Measurements from ENCODE around the gene SSR1. TPM values are rescaled to one million over a fixed set of nuclear protein-coding genes. Genes with fewer than 3 reads are reported as not detected.
A peak's percentile ranks its signal among the peaks of the same experiment; 100 is the strongest.

The SSR1 gene
- total RNA-seq, 1 donor from 2014 or later, result 203 TPM

DNA sequence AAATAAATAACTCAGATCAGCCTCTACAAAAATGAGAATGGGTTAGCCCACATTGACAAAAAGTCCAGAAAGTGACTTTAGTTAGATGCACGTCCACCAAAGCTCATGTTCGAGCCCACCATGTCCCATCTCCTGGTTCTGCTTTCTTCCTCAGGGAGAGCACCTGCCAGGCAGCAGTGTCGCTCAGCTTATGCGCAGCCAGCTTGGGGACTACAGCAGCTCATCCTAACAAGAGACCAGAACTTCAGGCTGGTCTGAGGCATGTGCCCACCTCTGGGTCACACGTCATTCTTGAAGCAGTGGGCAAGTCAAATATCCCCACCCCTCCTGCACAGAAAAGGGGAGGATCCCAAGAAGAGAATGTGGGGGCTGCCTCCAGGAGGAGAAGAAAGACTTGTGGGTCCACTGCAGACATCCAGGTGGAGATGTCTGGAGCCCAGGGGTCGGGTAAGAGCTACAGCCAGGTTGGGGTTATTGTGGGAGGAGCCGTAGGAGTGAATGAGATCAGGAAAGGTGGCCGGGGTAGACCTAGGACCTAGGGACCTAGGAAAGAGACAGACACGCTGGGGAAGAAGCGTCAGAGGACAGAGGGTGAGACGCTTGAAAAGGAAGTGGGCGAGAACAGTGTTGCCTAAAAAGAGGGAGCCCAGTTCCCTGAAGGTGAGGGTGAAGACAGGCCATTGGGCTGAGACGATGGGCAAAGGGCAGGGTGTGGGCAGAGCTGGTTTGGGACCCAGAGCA lies 52.5 kb downstream of the SSR1 start:
- intact Hi-C loops (cut with micrococcal nuclease), result no loop called here
- H3K4me3 Mint-ChIP-seq (ENCODE audit: low read depth), result peak overlapping the region; percentile 82
- H3K4me1 Mint-ChIP-seq (ENCODE audit: low read depth), result peaks cover 14% of the 10 kb centered on the region
- peaks cover 14% of the 10 kb centered on the region for H3K9me3 Mint-ChIP-seq
- H3K27me3 Mint-ChIP-seq (ENCODE audit: low read depth), result peaks cover 17% of the 10 kb centered on the region
- no peak for DNase-seq (ENCODE audit: low spot score)
- H3K27ac Mint-ChIP-seq, result no peak overlapping the region
- H3K36me3 Mint-ChIP-seq (ENCODE audit: low read depth), result no peaks in the 10 kb centered on the region

DNA sequence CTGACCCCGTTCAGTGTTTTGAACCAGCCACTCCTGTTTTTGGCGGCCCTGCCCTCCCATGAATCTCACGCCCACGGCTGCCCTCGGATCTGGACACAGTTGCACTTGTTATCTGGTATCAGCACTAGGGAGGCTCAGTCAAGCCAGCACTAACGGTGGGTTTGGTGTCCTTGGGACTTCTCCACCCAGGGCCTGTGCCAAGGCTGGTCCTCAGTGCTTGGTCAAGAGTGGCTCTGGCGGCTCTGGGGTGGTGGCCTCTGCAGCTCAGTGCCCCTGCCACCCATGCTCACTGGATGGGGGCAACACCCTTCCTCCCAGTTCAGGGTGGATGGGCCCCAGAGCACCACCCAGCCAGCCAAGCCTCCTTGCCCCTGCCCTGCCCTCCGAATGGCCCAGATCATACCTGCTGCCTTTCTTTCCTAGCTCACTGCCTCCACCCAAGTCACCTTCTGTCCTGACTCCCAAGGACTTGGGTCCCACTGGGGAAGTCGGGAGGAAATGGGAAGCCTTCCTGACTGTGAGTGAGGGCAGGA lies 54.7 kb downstream of the SSR1 start:
- DNase-seq (ENCODE audit: low spot score), result no peak
- intact Hi-C loops (cut with micrococcal nuclease), result no loop called here

DNA sequence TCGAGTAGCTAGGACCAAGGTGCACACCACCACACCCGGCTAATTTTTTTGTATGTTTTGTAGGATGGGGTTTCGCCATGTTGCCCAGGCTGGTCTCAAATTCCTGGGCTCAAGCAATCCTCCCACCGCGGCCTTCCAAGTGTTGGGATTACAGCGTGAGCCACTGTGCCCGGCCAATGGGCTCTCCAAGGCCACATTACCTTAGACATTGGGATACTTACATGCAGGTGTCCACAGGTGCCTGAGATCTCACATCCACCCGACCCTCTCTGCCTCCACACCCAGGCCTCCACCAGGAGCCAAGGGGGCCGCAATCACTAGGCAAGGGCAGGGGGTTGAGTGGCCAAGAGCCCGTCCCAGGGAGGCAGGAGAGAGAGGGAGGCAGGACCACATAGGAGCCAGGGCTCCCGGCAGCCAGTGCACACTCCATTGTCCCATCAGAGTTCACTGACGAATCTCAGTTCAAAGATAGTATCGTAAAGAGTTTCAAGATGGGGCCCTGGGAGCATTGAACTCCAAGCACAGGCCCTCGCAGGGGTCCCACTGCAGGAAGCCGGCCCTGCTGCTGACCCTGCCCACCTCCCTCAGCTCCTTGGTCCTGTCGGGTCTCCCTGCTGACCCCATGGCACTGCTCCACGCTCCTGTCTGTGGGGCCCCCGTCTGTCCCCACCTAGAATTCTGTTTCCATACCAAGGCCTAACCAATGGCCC lies 55.3 kb downstream of the SSR1 start:
- DNase-seq (ENCODE audit: low spot score), result no peak
- H3K27me3 Mint-ChIP-seq (ENCODE audit: low read depth), result peaks cover 17% of the 10 kb centered on the region
- H3K9me3 Mint-ChIP-seq, result peaks cover 18% of the 10 kb centered on the region
- intact Hi-C loops (cut with micrococcal nuclease), result no loop called here
- peaks cover 14% of the 10 kb centered on the region for H3K4me1 Mint-ChIP-seq (ENCODE audit: low read depth)
- no peak overlapping the region for H3K27ac Mint-ChIP-seq
- H3K4me3 Mint-ChIP-seq (ENCODE audit: low read depth), result no peak overlapping the region
- H3K36me3 Mint-ChIP-seq (ENCODE audit: low read depth), result no peaks in the 10 kb centered on the region

More for the DNA sequence above, 54.7 kb downstream of the SSR1 start:
- Mint-ChIP-seq H3K4me1 (ENCODE audit: low read depth) (peaks cover 14% of the 10 kb centered on the region), H3K9me3 (peaks cover 18% of the 10 kb centered on the region), H3K36me3 (ENCODE audit: low read depth) (no peaks in the 10 kb centered on the region), H3K27me3 (ENCODE audit: low read depth) (peaks cover 17% of the 10 kb centered on the region), H3K4me3 (ENCODE audit: low read depth) (no peak overlapping the region), H3K27ac (no peak overlapping the region)

DNA sequence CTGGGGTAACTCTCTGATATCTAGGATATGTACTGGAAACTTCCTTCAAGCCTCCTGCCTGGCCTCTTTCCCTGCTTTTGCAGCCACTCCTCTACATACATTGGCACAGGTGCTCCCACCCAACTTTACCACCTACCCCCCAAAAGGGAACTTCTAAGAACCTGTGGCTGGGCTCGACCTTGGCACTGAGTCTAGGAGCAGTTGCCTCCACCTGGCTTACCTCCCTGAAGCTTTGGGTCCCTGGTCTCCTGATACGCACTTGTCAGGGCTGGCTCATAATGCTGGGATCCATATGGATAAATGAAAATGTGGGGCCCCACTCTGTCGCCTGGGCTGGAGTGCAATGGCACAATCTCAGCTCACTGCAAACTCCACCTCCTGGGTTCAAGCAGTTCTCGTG lies 56.2 kb downstream of the SSR1 start:
- intact Hi-C loops (cut with micrococcal nuclease), result no loop called here
- H3K4me3 Mint-ChIP-seq (ENCODE audit: low read depth), result no peak overlapping the region
- no peaks in the 10 kb centered on the region for H3K36me3 Mint-ChIP-seq (ENCODE audit: low read depth)
- H3K4me1 Mint-ChIP-seq (ENCODE audit: low read depth), result peaks cover 14% of the 10 kb centered on the region
- H3K27ac Mint-ChIP-seq, result no peak overlapping the region
- no peak for DNase-seq (ENCODE audit: low spot score)
- peaks cover 18% of the 10 kb centered on the region for H3K9me3 Mint-ChIP-seq
- peaks cover 15% of the 10 kb centered on the region for H3K27me3 Mint-ChIP-seq (ENCODE audit: low read depth)

GRCh38 chr6:7255918-7256317 lies 57.1 kb downstream of the SSR1 start:
- Mint-ChIP-seq H3K4me3 (ENCODE audit: low read depth) (no peak overlapping the region), H3K9me3 (peaks cover 18% of the 10 kb centered on the region), H3K27me3 (ENCODE audit: low read depth) (peaks cover 15% of the 10 kb centered on the region), H3K4me1 (ENCODE audit: low read depth) (peaks cover 8% of the 10 kb centered on the region), H3K27ac (no peak overlapping the region), H3K36me3 (ENCODE audit: low read depth) (peaks cover 6% of the 10 kb centered on the region)
- intact Hi-C loops (cut with micrococcal nuclease), result no loop called here
- DNase-seq (ENCODE audit: low spot score), result no peak

GRCh38 chr6:7254980-7255835 lies 57.8 kb downstream of the SSR1 start:
- H3K9me3 Mint-ChIP-seq, result peaks cover 18% of the 10 kb centered on the region

DNA sequence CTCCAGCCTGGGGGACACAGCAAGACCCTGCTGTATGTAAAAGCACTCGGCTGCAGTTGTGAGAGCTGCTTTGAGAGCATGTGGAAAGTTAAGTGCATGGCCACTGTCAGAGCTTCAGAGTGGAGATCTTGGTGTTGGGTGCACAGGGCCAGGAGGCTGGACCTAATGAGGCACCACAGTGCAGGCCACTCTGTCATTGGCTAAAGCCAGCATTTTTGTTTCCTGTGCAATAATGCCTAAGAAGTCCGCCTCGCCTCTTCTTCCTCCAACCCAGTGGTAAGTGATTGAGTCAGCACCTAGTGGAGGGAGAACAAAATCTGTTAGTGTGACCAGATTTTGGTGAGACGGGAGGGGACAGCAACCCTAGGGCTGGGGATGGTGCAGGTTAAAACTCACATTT lies 60.6 kb downstream of the SSR1 start:
- no peak for DNase-seq (ENCODE audit: low spot score)
- Mint-ChIP-seq H3K27me3 (ENCODE audit: low read depth) (no peaks in the 10 kb centered on the region), H3K36me3 (ENCODE audit: low read depth) (peaks cover 21% of the 10 kb centered on the region), H3K4me3 (ENCODE audit: low read depth) (no peak overlapping the region), H3K4me1 (ENCODE audit: low read depth) (no peaks in the 10 kb centered on the region), H3K27ac (no peak overlapping the region), H3K9me3 (peaks cover 18% of the 10 kb centered on the region)
- intact Hi-C loops (cut with micrococcal nuclease), result no loop called here

More at GRCh38 chr6:7254980-7255835, 57.8 kb downstream of the SSR1 start:
- peaks cover 2% of the 10 kb centered on the region for H3K4me1 Mint-ChIP-seq (ENCODE audit: low read depth)
- no peak for DNase-seq (ENCODE audit: low spot score)
- peaks cover 9% of the 10 kb centered on the region for H3K27me3 Mint-ChIP-seq (ENCODE audit: low read depth)
- intact Hi-C loops (cut with micrococcal nuclease), result no loop called here
- H3K36me3 Mint-ChIP-seq (ENCODE audit: low read depth), result peaks cover 7% of the 10 kb centered on the region
- no peak overlapping the region for H3K4me3 Mint-ChIP-seq (ENCODE audit: low read depth)
- H3K27ac Mint-ChIP-seq, result no peak overlapping the region

- Mint-ChIP-seq H3K9me3 (peaks cover 16% of the 10 kb centered on the region), H3K4me3 (ENCODE audit: low read depth) (no peak overlapping the region), H3K36me3 (ENCODE audit: low read depth) (peaks cover 23% of the 10 kb centered on the region), H3K27ac (no peak overlapping the region), H3K4me1 (ENCODE audit: low read depth) (no peaks in the 10 kb centered on the region), H3K27me3 (ENCODE audit: low read depth) (no peaks in the 10 kb centered on the region)
- intact Hi-C loops (cut with micrococcal nuclease), result no loop called here
- no peak for DNase-seq (ENCODE audit: low spot score)
These were observed 61.2 kb downstream of the SSR1 start for GRCh38 chr6:7251646-7252260.

DNA sequence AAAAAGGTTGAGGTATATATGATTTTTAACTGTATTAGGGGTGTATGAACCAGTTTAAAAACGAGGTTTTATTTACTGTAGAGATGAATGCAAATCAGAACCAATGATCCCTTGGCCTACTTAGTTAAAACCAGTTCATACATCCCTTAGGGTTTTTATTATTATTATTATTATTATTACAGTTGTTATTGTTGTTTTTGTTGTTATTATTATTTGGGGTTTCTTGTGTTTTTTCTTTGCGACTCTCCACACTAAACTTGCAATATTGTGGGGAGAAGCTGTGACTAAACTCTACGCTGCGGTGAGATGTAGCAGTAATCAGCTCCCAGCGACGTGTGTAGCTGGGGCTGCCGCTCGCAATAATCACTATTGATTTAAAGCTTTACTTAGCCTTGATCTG lies 62.2 kb downstream of the SSR1 start:
- Mint-ChIP-seq H3K27ac (no peak overlapping the region), H3K4me3 (ENCODE audit: low read depth) (no peak overlapping the region), H3K9me3 (peaks cover 7% of the 10 kb centered on the region), H3K4me1 (ENCODE audit: low read depth) (no peaks in the 10 kb centered on the region), H3K36me3 (ENCODE audit: low read depth) (peaks cover 26% of the 10 kb centered on the region), H3K27me3 (ENCODE audit: low read depth) (no peaks in the 10 kb centered on the region)
- intact Hi-C loops (cut with micrococcal nuclease), result no loop called here
- no peak for DNase-seq (ENCODE audit: low spot score)

- no peak overlapping the region for H3K4me3 Mint-ChIP-seq (ENCODE audit: low read depth)
- H3K4me1 Mint-ChIP-seq (ENCODE audit: low read depth), result no peaks in the 10 kb centered on the region
- no peak for DNase-seq (ENCODE audit: low spot score)
- intact Hi-C loops (cut with micrococcal nuclease), result loop anchor here (10.0 kb wide), 1 partner anchor 335 kb away; no protein-coding TSS in a partner anchor
- H3K27me3 Mint-ChIP-seq (ENCODE audit: low read depth), result no peaks in the 10 kb centered on the region
- no peaks in the 10 kb centered on the region for H3K9me3 Mint-ChIP-seq
- H3K27ac Mint-ChIP-seq, result no peak overlapping the region
- peaks cover 30% of the 10 kb centered on the region for H3K36me3 Mint-ChIP-seq (ENCODE audit: low read depth)
These were observed 62.9 kb downstream of the SSR1 start for GRCh38 chr6:7249946-7250643.

- peaks cover 30% of the 10 kb centered on the region for H3K36me3 Mint-ChIP-seq (ENCODE audit: low read depth)
- no peak for DNase-seq (ENCODE audit: low spot score)
- no peaks in the 10 kb centered on the region for H3K27me3 Mint-ChIP-seq (ENCODE audit: low read depth)
- H3K4me1 Mint-ChIP-seq (ENCODE audit: low read depth), result no peaks in the 10 kb centered on the region
- no peak overlapping the region for H3K4me3 Mint-ChIP-seq (ENCODE audit: low read depth)
- H3K9me3 Mint-ChIP-seq, result no peaks in the 10 kb centered on the region
- intact Hi-C loops (cut with micrococcal nuclease), result loop anchor here (10.0 kb wide), 1 partner anchor 335 kb away; no protein-coding TSS in a partner anchor
- no peak overlapping the region for H3K27ac Mint-ChIP-seq
These were observed 63.6 kb downstream of the SSR1 start for GRCh38 chr6:7249391-7249790.

- Mint-ChIP-seq H3K27ac (no peak overlapping the region), H3K9me3 (no peaks in the 10 kb centered on the region), H3K27me3 (ENCODE audit: low read depth) (no peaks in the 10 kb centered on the region), H3K4me1 (ENCODE audit: low read depth) (peaks cover 6% of the 10 kb centered on the region), H3K36me3 (ENCODE audit: low read depth) (peaks cover 32% of the 10 kb centered on the region), H3K4me3 (ENCODE audit: low read depth) (no peak overlapping the region)
- no peak for DNase-seq (ENCODE audit: low spot score)
- intact Hi-C loops (cut with micrococcal nuclease), result loop anchor here (10.0 kb wide), 1 partner anchor 333 kb away; no protein-coding TSS in a partner anchor
These were observed 65.2 kb downstream of the SSR1 start for GRCh38 chr6:7247828-7248227.

Data from activated T-helper 2 cell treated with anti-CD3 and anti-CD28 coated beads, Interferon-gamma antibody, Interleukin-2, Interleukin-4, amounts not matched to agents 10 μg/mL and 5 μg/mL and 100 μg/mL, durations not matched to agents 14 hours and 24 hours and 36 hours (primary cell).